Vagina (tissue), 2 donors: ENCODE results near the gene IFI27. TPM values are rescaled to one million over a fixed set of nuclear protein-coding genes. Genes with fewer than 3 reads are reported as not detected.

Experiments
- DNase-seq, 2 donors: peaks; one replicate each; pipeline ENCODE4 v3.0.0-alpha.2; 2017; ENCODE audit errors: extremely low spot score in 2 of 2
- H3K27ac ChIP-seq: fragments of 200-600 bp; sonication (generic); one replicate; pipeline ENCODE4 v1.5.1; 2019
- H3K27me3 ChIP-seq: fragments of 200-600 bp; sonication (generic); one replicate; pipeline ENCODE4 v1.5.1; 2019
- H3K36me3 ChIP-seq, 2 donors: fragments of 200-600 bp; sonication (generic); one replicate each; pipeline ENCODE4 v1.5.1; 2017 to 2019
- H3K4me1 ChIP-seq: fragments of 200-600 bp; sonication (generic); one replicate; pipeline ENCODE4 v1.5.1; 2019
- H3K4me3 ChIP-seq, 2 donors: fragments of 200-600 bp; sonication (generic); 1 replicate in 1 of 2; 2 replicates in 1 of 2; pipeline ENCODE4 v1.5.1; 2016 to 2019
- H3K9me3 ChIP-seq: fragments of 200-600 bp; sonication (generic); one replicate; pipeline ENCODE4 v1.5.1; 2019
- CTCF ChIP-seq, 3 experiments: fragments of 450-650 bp in 2 of 3; fragments of 200-600 bp in 1 of 3; sonication (generic) in 1 of 3; IDR thresholded peaks; one replicate each; pipeline ENCODE4 v1.5.1; 2017 to 2019; ENCODE audit warnings: antibody characterized with exemption in 3 of 3, mild to moderate bottlenecking in 2 of 3, moderate library complexity in 2 of 3
- POLR2A ChIP-seq, 2 donors: fragments of 450-650 bp; IDR thresholded peaks; one replicate each; pipeline ENCODE4 v1.6.1; 2017; ENCODE audit warnings: antibody characterized with exemption in 2 of 2, mild to moderate bottlenecking in 2 of 2, moderate library complexity in 2 of 2
- POLR2AphosphoS5 ChIP-seq, 2 donors: sonication (generic); formaldehyde crosslinking; IDR thresholded peaks; one replicate each; pipeline ENCODE4 v1.9.0; 2017; ENCODE audit warnings: antibody characterized with exemption in 2 of 2, mild to moderate bottlenecking in 2 of 2, low read depth in 1 of 2; ENCODE audit not compliant: insufficient read depth in 1 of 2
- intact Hi-C: fragments of 100-400 bp; cut with DNase I; formaldehyde crosslinking; loops from one replicate; pipeline ENCODE4 v1.15.1; 2023
- total RNA-seq: library from RNA; depleted of rRNA; stranded (reverse); fragments of >200 nt; gene quantifications from one replicate; pipeline ENCODE4 v1.2.3, GENCODE V29; 2016

The IFI27 gene
- total RNA-seq, 1 donor from 2014 or later: 209 TPM

GRCh38 chr14:94081386-94081820 is 29.1 kb upstream of the IFI27 start:
- DNase-seq: no peak
- Histone ChIP-seq H3K36me3 (peaks cover 5 to 14% of the 10 kb centered on the region in 2 donors), H3K27me3 (no peaks in the 10 kb centered on the region), H3K27ac (peak overlapping the region; percentile 94), H3K9me3 (no peaks in the 10 kb centered on the region), H3K4me3 (peak overlapping the region; percentile 88 to 94), H3K4me1 (peaks cover 49% of the 10 kb centered on the region)
- intact Hi-C loops: no loop called here
- TF ChIP-seq POLR2A (IDR thresholded peaks at IDR 0.05): no peak
- no peak for TF ChIP-seq POLR2AphosphoS5 (IDR thresholded peaks at IDR 0.05; ENCODE audit: insufficient read depth in 1 of 2, low read depth in 1 of 2)
- no peak for TF ChIP-seq CTCF (IDR thresholded peaks at IDR 0.05)

- H3K27me3 ChIP-seq: no peaks in the 10 kb centered on the region
- no peak for DNase-seq
- H3K36me3 ChIP-seq: no peaks in the 10 kb centered on the region
- intact Hi-C loops: no loop called here
- H3K9me3 ChIP-seq: no peaks in the 10 kb centered on the region
- no peaks in the 10 kb centered on the region for H3K4me1 ChIP-seq
- no peak for TF ChIP-seq CTCF (IDR thresholded peaks at IDR 0.05)
- TF ChIP-seq POLR2AphosphoS5 (IDR thresholded peaks at IDR 0.05; ENCODE audit: insufficient read depth in 1 of 2, low read depth in 1 of 2): no peak
- no peak for TF ChIP-seq POLR2A (IDR thresholded peaks at IDR 0.05)
- H3K4me3 ChIP-seq: no peak overlapping the region
- H3K27ac ChIP-seq: peak overlapping the region; percentile 61
These were observed 22.6 kb upstream of the IFI27 start for GRCh38 chr14:94087891-94088290.

DNA sequence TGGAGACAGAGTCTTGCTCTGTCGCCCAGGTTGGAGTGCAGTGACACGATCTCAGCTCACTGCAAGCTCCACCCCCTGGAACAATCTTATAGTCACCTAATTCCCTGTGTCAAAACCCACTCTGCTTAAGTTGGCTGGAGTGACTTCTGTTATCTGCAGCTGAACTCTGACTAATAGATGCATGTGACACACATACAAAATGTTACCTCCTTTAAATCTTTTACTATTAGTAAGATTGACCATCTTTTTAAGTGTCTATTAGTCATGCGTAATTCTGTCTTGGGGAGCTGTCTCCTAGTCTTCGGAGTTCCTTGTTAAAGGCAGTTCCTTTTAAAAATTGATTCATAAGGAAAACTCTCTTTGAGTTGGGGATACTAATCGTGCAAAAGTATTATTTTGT is 22.0 kb upstream of the IFI27 start:
- TF ChIP-seq POLR2AphosphoS5 (IDR thresholded peaks at IDR 0.05; ENCODE audit: insufficient read depth in 1 of 2, low read depth in 1 of 2) (no peak), POLR2A (IDR thresholded peaks at IDR 0.05) (no peak), CTCF (IDR thresholded peaks at IDR 0.05) (no peak)
- no peak for DNase-seq
- Histone ChIP-seq H3K27ac (peak overlapping the region; percentile 61), H3K36me3 (no peaks in the 10 kb centered on the region), H3K9me3 (no peaks in the 10 kb centered on the region), H3K4me3 (no peak overlapping the region), H3K4me1 (no peaks in the 10 kb centered on the region), H3K27me3 (no peaks in the 10 kb centered on the region)
- intact Hi-C loops: no loop called here

DNA sequence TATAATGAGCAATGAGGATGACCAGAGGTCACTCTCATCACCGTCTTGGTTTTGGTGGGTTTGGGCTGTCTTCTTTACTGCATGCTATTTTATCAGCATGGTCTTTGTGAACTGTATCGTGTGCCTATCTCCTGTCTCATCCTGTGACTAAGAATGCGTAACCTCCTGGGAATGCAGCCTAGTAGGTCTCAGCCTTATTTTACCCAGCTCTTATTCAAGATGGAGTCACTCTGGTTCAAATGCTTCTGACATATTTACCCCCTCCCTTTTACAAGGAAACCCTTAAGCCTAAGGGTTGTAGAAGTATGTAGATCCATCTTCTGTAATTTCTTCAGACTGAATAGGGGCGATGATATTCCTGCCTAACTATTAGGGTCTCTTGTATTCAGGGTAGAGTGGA is 21.1 kb upstream of the IFI27 start:
- no peak for DNase-seq
- Histone ChIP-seq H3K27ac (no peak overlapping the region), H3K36me3 (no peaks in the 10 kb centered on the region), H3K4me3 (no peak overlapping the region), H3K9me3 (no peaks in the 10 kb centered on the region), H3K4me1 (no peaks in the 10 kb centered on the region), H3K27me3 (no peaks in the 10 kb centered on the region)
- intact Hi-C loops: no loop called here
- TF ChIP-seq POLR2AphosphoS5 (IDR thresholded peaks at IDR 0.05; ENCODE audit: insufficient read depth in 1 of 2, low read depth in 1 of 2) (no peak), POLR2A (IDR thresholded peaks at IDR 0.05) (no peak), CTCF (IDR thresholded peaks at IDR 0.05) (no peak)

- Histone ChIP-seq H3K27me3 (no peaks in the 10 kb centered on the region), H3K27ac (no peak overlapping the region), H3K9me3 (no peaks in the 10 kb centered on the region), H3K4me1 (peaks cover 7% of the 10 kb centered on the region), H3K4me3 (no peak overlapping the region), H3K36me3 (no peaks in the 10 kb centered on the region)
- intact Hi-C loops: no loop called here
- DNase-seq: no peak
- TF ChIP-seq CTCF (IDR thresholded peaks at IDR 0.05) (no peak), POLR2A (IDR thresholded peaks at IDR 0.05) (no peak), POLR2AphosphoS5 (IDR thresholded peaks at IDR 0.05; ENCODE audit: insufficient read depth in 1 of 2, low read depth in 1 of 2) (no peak)
These were observed 17.1 kb upstream of the IFI27 start for GRCh38 chr14:94093418-94093817.
